GM23248 (cell line): ENCODE data around the gene TAOK3.

Source experiments
- EZH2 ChIP-seq: fragments of 200-600 bp; sonication (generic); IDR thresholded peaks from 2 replicates; pipeline ENCODE4 v1.6.1; 2018; ENCODE audit warnings: antibody characterized with exemption, mild to moderate bottlenecking; ENCODE audit not compliant: insufficient read depth, poor library complexity, severe bottlenecking
- EZH2phosphoT487 ChIP-seq: fragments of 200-600 bp; sonication (generic); IDR thresholded peaks from 2 replicates; pipeline ENCODE4 v1.6.1; 2018; ENCODE audit warnings: antibody characterized with exemption, moderate library complexity, mild to moderate bottlenecking, low read depth; ENCODE audit not compliant: insufficient read depth

GRCh38 chr12:118145798-118146156, 226.9 kb downstream of the TAOK3 start:
- TF ChIP-seq EZH2: no peak
- TF ChIP-seq EZH2phosphoT487: no peak
